CD4-positive, alpha-beta memory T cell (primary cell): ENCODE measurements around the gene THSD1. TPM values are rescaled to one million over a fixed set of nuclear protein-coding genes. Genes with fewer than 3 reads are reported as not detected.
"Not testable (repeated sequence)": the region's sequence is repeated elsewhere in the genome, so short reads cannot be mapped to it uniquely, and the experiment has no call there.

Experiments used
- CTCF ChIA-PET: fragments of 350-600 bp; sonication (Branson Sonifier 250); formaldehyde crosslinking; loops from one replicate; lab custom pipeline; 2021; ENCODE audit warnings: inconsistent platforms; ENCODE audit not compliant: partially characterized antibody; lab: Charles Lee
- POLR2A ChIA-PET: fragments of 350-600 bp; sonication (Branson Sonifier 250); formaldehyde crosslinking; loops from one replicate; lab custom pipeline; 2021; ENCODE audit not compliant: partially characterized antibody; lab: Charles Lee
- DNase-seq, 5 donors: peaks; one replicate each; pipeline versions ENCODE4 v3.0.0 to v3.0.0-alpha.2; 2020 to 2022; ENCODE audit warnings: mixed read lengths in 1 of 5
- H3K27ac ChIP-seq: one replicate; pipeline ENCODE4 v1.7.0; 2013; ENCODE audit warnings: low read depth, low read length
- H3K27me3 ChIP-seq: 2 replicates; pipeline ENCODE4 v1.7.0; 2013; ENCODE audit warnings: mild to moderate bottlenecking, low read length, moderate library complexity; ENCODE audit not compliant: insufficient read depth
- H3K36me3 ChIP-seq: 2 replicates; pipeline ENCODE4 v1.7.0; 2013; ENCODE audit warnings: mild to moderate bottlenecking, low read length, moderate library complexity; ENCODE audit not compliant: insufficient read depth
- H3K4me1 ChIP-seq: 2 replicates; pipeline ENCODE4 v1.7.0; 2013; ENCODE audit warnings: mild to moderate bottlenecking, low read length, moderate library complexity; ENCODE audit not compliant: insufficient read depth
- H3K4me3 ChIP-seq, 2 donors: one replicate each; pipeline ENCODE4 v1.7.0; 2013; ENCODE audit warnings: low read length in 2 of 2, mild to moderate bottlenecking in 1 of 2
- H3K9me3 ChIP-seq, 2 donors: one replicate each; pipeline ENCODE4 v1.7.0; 2013; ENCODE audit warnings: low read length in 2 of 2, control low read depth in 1 of 2; ENCODE audit not compliant: control insufficient read depth in 1 of 2
- H3K27ac Mint-ChIP-seq, 7 donors: one replicate each; pipeline ENCODE4 v1.8.0; 2020 to 2021; ENCODE audit warnings: mixed read lengths in 7 of 7, mild to moderate bottlenecking in 6 of 7, inconsistent platforms in 3 of 7, moderate library complexity in 3 of 7
- H3K27me3 Mint-ChIP-seq, 2 donors: one replicate each; pipeline ENCODE4 v1.8.0; 2020 to 2021; ENCODE audit warnings: mixed read lengths in 2 of 2
- H3K36me3 Mint-ChIP-seq, 2 donors: one replicate each; pipeline ENCODE4 v1.8.0; 2020 to 2021; ENCODE audit warnings: mixed read lengths in 2 of 2, inconsistent platforms in 1 of 2, mild to moderate bottlenecking in 1 of 2
- H3K4me1 Mint-ChIP-seq, 4 donors: one replicate each; pipeline ENCODE4 v1.8.0; 2020 to 2021; ENCODE audit warnings: mixed read lengths in 4 of 4, mild to moderate bottlenecking in 1 of 4
- H3K4me3 Mint-ChIP-seq, 8 donors: one replicate each; pipeline ENCODE4 v1.8.0; 2020 to 2021; ENCODE audit warnings: mixed read lengths in 8 of 8, mild to moderate bottlenecking in 7 of 8, moderate library complexity in 6 of 8, inconsistent platforms in 3 of 8
- H3K9me3 Mint-ChIP-seq, 8 donors: one replicate each; pipeline ENCODE4 v1.8.0; 2020 to 2021; ENCODE audit warnings: mixed read lengths in 8 of 8, mild to moderate bottlenecking in 5 of 8, inconsistent platforms in 3 of 8, moderate library complexity in 1 of 8
- intact Hi-C: fragments of 100-400 bp; cut with micrococcal nuclease; formaldehyde crosslinking; loops from one replicate; pipeline ENCODE4 v1.15.1; 2023
- polyA plus RNA-seq, 2 donors: library from polyadenylated mRNA; unstranded; fragments of 300-500 nt; fragmentation: Illumina TruSeq; gene quantifications; one replicate each; pipeline ENCODE4 v1.2.3, GENCODE V29; 2021
- total RNA-seq, 2 experiments: library from RNA; stranded (reverse); gene quantifications; one replicate each; pipeline ENCODE4 v1.2.3, GENCODE V29; 2021

The THSD1 gene
- total and polyA plus RNA-seq, 4 experiments from 2014 or later: 0.50 to 0.87 TPM; not detected in 2

DNA sequence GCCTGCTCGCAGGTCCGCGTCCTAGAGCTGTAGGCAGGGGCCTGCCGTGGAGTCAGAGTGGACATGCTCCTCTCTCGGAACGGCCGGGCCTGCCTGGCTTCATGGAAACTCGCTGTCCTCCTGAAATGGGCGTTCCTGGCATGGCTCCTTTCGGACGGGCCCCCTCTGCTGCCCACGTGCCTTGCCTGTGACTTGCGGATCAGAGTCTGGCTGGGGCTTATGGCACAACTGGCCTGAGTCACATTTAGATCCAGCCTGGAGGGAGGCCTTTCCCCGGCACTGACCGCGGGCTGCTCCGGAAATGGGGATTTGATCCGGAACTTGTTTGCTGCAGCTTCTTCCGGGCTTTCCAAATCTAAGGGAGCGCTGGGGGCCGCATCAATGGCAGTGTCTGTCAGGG is 28.1 kb downstream of the THSD1 start:
- H3K36me3 ChIP-seq: no peaks in the 10 kb centered on the region
- CTCF ChIA-PET: no interaction called here
- no peaks in the 10 kb centered on the region for H3K4me1 Mint-ChIP-seq

DNA sequence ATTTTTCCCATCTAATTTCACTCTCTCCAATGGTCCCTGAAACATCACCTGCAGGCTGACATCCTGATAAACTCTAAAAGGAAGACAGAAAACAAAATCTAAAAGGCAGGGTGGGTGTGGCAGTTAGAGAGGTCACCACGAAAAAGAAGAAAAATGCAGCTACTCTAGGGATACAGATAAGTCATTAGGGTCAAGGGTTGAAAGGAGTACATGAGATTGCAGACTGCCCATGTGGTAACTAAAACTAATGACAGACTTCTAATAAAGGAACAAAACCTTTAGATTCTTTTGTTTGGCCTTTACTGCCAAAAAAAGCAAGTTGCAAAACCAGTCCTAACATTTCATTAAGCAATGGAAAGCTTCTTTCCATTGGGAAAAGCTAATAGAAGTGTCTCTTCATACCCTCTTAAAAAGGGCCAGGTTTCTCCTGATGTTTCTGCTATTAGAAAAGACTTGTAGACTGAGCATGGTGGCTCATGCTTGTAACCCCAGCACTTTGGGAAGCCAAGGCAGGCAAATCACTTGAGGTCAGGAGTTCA is 31.0 kb downstream of the THSD1 start:
- H3K4me1 Mint-ChIP-seq: no peaks in the 10 kb centered on the region
- intact Hi-C loops: no loop called here
- no peaks in the 10 kb centered on the region for H3K9me3 Mint-ChIP-seq

More for the DNA sequence above, 28.1 kb downstream of the THSD1 start:
- H3K27ac Mint-ChIP-seq: no peak overlapping the region
- Histone ChIP-seq H3K9me3 (no peaks in the 10 kb centered on the region), H3K27me3 (no peaks in the 10 kb centered on the region), H3K4me1 (no peaks in the 10 kb centered on the region), H3K27ac (no peak overlapping the region), H3K4me3 (no peak overlapping the region)
- H3K27me3 Mint-ChIP-seq: peaks cover 0 to 2% of the 10 kb centered on the region in 2 donors
- POLR2A ChIA-PET: no interaction called here
- peaks cover 2 to 4% of the 10 kb centered on the region in 2 donors for H3K36me3 Mint-ChIP-seq
- H3K9me3 Mint-ChIP-seq: no peaks in the 10 kb centered on the region
- no peak overlapping the region for H3K4me3 Mint-ChIP-seq
- intact Hi-C loops: no loop called here
- no peak for DNase-seq

DNA sequence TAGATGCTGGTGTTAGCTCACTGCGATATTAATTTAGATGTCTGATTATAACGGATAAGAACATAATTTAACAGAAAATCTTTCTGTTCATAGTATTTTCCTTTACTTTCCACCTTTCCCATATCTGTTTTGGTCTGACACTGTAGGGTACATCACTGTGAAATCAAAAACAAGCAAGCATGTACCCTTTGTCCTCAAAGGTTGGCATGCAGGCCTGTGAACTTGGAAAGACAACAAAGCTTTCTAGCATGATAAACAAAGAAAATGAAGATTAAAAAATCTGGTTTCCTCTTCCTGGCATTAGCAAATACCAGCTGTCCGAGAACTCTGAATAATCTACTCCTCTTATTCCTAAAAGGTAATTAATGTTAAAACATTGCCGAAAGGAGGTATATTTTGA is 31.6 kb downstream of the THSD1 start:
- H3K4me3 Mint-ChIP-seq: no peak overlapping the region
- no peaks in the 10 kb centered on the region for H3K4me1 Mint-ChIP-seq
- H3K36me3 Mint-ChIP-seq: peaks cover 2 to 4% of the 10 kb centered on the region in 2 donors
- Histone ChIP-seq H3K9me3 (no peaks in the 10 kb centered on the region), H3K27ac (no peak overlapping the region), H3K4me1 (no peaks in the 10 kb centered on the region), H3K27me3 (no peaks in the 10 kb centered on the region), H3K4me3 (no peak overlapping the region), H3K36me3 (no peaks in the 10 kb centered on the region)
- peaks cover 0 to 2% of the 10 kb centered on the region in 2 donors for H3K27me3 Mint-ChIP-seq
- H3K27ac Mint-ChIP-seq: no peak overlapping the region
- intact Hi-C loops: no loop called here
- no peaks in the 10 kb centered on the region for H3K9me3 Mint-ChIP-seq
- ChIA-PET CTCF (no interaction called here), POLR2A (no interaction called here)
- DNase-seq: no peak

More for the DNA sequence above, 31.0 kb downstream of the THSD1 start:
- Histone ChIP-seq H3K4me1 (no peaks in the 10 kb centered on the region), H3K27me3 (no peaks in the 10 kb centered on the region), H3K27ac (no peak overlapping the region), H3K36me3 (no peaks in the 10 kb centered on the region), H3K4me3 (no peak overlapping the region), H3K9me3 (no peaks in the 10 kb centered on the region)
- Mint-ChIP-seq H3K4me3 (no peak overlapping the region), H3K27ac (peak overlapping the region in 1 of 7 donors; percentile 32), H3K36me3 (peaks cover 2 to 4% of the 10 kb centered on the region in 2 donors), H3K27me3 (peaks cover 0 to 2% of the 10 kb centered on the region in 2 donors)
- ChIA-PET CTCF (no interaction called here), POLR2A (no interaction called here)
- no peak for DNase-seq

DNA sequence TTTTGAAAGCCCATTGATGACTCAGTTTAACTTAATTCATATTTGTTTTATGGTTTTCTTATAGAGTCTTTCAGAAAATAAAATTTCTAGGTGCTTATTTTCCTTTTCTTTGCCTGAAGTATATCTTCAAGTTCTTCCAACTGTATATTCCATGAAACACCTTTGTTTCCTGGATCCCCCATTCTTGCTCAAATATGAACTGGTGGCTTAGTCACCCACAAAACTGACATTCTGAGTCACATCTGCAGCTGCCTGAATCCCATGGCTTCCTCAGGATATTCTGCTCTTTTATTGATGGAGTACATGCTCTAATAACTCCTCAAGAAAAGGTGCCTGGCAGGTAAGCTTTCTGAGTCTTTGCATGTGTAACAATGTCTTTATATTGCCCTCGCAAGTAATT is 32.7 kb downstream of the THSD1 start:
- H3K4me3 Mint-ChIP-seq, POLR2A ChIA-PET, H3K27me3 Mint-ChIP-seq: not testable (repeated sequence)

DNA sequence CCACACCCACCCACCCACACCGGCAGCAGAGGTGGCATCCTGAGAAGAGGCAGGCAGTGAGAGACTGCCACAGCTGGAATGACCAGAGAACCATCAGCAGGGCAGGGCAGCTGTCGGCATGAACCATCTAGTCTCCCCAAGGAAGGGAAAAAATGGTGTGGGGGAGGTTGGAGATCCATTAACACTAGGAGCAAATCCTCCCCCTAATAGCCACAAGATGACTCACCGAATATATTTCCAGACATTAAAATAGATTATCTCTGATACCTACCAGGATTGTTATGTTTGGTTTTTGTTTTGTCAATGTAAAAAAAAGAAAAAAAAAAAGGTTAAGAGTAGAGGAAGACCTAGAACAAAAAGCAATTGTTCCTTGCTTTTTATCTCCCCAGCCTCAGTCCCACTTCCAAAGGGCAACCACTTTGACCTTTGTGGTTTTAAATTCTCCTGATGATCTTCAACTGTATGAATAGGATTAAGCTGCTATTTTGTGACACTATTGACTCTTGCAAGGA is 34.2 kb downstream of the THSD1 start:
- H3K27ac Mint-ChIP-seq: no peak overlapping the region
- peaks cover 0 to 2% of the 10 kb centered on the region in 2 donors for H3K27me3 Mint-ChIP-seq
- H3K27me3 ChIP-seq: no peaks in the 10 kb centered on the region
- no peaks in the 10 kb centered on the region for H3K36me3 ChIP-seq
- no peak overlapping the region for H3K4me3 Mint-ChIP-seq
- DNase-seq: no peak
- no peaks in the 10 kb centered on the region for H3K9me3 Mint-ChIP-seq
- no peaks in the 10 kb centered on the region for H3K36me3 Mint-ChIP-seq
- no peak overlapping the region for H3K27ac ChIP-seq
- ChIA-PET CTCF (no interaction called here), POLR2A (no interaction called here)
- H3K9me3 ChIP-seq: no peaks in the 10 kb centered on the region
- peaks cover 0 to 2% (median 0%) of the 10 kb centered on the region in 4 donors for H3K4me1 Mint-ChIP-seq
- no peaks in the 10 kb centered on the region for H3K4me1 ChIP-seq
- H3K4me3 ChIP-seq: no peak overlapping the region
- intact Hi-C loops: no loop called here

More for the DNA sequence above, 32.7 kb downstream of the THSD1 start:
- H3K9me3 ChIP-seq, H3K9me3 Mint-ChIP-seq, CTCF ChIA-PET, H3K36me3 ChIP-seq, H3K4me1 Mint-ChIP-seq, intact Hi-C loops, H3K27ac ChIP-seq, H3K4me3 ChIP-seq, H3K27ac Mint-ChIP-seq, DNase-seq, H3K4me1 ChIP-seq, H3K36me3 Mint-ChIP-seq, H3K27me3 ChIP-seq: not testable (repeated sequence)

DNA sequence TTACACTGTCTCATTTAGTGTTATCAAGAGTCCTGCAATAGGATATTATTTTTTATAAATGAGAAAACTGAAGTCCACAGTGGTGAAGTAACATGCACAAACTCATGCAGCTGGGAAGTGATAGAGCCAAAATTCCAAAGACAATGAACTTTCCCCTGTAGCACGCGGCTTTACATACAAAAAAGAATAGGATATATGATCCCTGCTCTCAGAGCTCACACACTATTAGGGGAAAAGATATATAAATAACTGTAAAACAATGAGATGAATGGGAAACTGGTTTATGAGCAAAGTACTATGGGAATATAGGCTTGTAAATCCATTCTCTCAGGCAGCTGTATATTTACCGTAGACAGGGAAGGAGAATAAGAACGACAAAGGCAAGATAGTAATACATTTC is 39.7 kb downstream of the THSD1 start:
- DNase-seq: no peak
- H3K27me3 Mint-ChIP-seq: peaks cover 2 to 6% of the 10 kb centered on the region in 2 donors
- peaks cover 0 to 6% (median 0%) of the 10 kb centered on the region in 8 donors for H3K9me3 Mint-ChIP-seq
- H3K4me3 Mint-ChIP-seq: no peak overlapping the region
- Histone ChIP-seq H3K27ac (no peak overlapping the region), H3K36me3 (no peaks in the 10 kb centered on the region), H3K4me1 (no peaks in the 10 kb centered on the region), H3K4me3 (no peak overlapping the region), H3K27me3 (no peaks in the 10 kb centered on the region), H3K9me3 (no peaks in the 10 kb centered on the region)
- H3K36me3 Mint-ChIP-seq: no peaks in the 10 kb centered on the region
- CTCF ChIA-PET: no interaction called here
- POLR2A ChIA-PET: no interaction called here
- H3K27ac Mint-ChIP-seq: no peak overlapping the region
- H3K4me1 Mint-ChIP-seq: peaks cover 0 to 2% (median 0%) of the 10 kb centered on the region in 4 donors
- intact Hi-C loops: no loop called here

DNA sequence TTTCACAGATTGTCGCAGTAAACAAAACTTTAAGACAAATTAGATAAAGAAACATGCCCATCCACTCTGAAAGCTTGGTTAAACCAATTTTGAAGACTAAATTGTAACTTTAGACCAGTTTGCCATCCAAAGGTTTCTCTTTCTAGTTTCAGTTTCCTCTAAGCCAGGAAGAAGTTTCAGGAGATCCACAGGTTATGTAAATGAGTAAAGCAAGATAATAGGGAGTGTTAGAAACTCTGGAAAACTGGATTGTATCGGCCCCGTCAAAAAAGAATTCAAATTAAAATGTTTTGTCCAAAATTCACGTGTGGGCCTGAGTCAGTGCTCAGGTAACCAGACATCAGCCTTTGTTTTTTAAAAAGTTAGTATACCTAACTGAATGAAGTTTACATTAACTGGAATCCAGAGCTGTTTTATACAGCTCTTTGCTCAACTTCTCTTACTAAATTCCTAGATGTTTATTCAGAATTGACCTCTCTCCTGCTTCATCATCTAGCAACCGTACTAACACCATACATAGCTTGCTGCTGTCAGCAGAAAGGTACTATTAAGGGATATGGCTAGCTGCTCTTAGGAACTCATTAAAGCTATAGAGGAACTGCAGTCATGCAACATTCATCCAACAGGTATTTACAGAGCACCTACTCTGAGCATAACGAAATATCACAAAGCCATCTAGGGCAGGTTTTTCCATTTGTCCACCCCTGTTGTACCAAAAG is 43.6 kb downstream of the THSD1 start:
- H3K4me1 Mint-ChIP-seq, H3K27ac Mint-ChIP-seq, H3K27me3 Mint-ChIP-seq, H3K9me3 Mint-ChIP-seq, H3K4me3 ChIP-seq, intact Hi-C loops, H3K4me3 Mint-ChIP-seq, H3K27ac ChIP-seq, DNase-seq, H3K4me1 ChIP-seq, H3K36me3 ChIP-seq, H3K27me3 ChIP-seq, H3K9me3 ChIP-seq, H3K36me3 Mint-ChIP-seq, CTCF ChIA-PET, POLR2A ChIA-PET: not testable (repeated sequence)
